HepG2 (cell line): Measurements from ENCODE around the gene TAF6L. TPM values are rescaled to one million over a fixed set of nuclear protein-coding genes. Genes with fewer than 3 reads are reported as not detected.

ENCODE experiments used
- AGO1 ChIP-seq: fragments of 200-400 bp; formaldehyde crosslinking; IDR thresholded peaks from 2 replicates; pipeline ENCODE4 v1.6.1; 2017; ENCODE audit warnings: mild to moderate bottlenecking, low read depth, low read length, moderate library complexity; ENCODE audit not compliant: poor library complexity, severe bottlenecking
- BCL6 ChIP-seq: IDR thresholded peaks from 2 replicates; pipeline ENCODE4 v1.6.1; 2016; ENCODE audit warnings: missing genetic modification reagents, missing compliant biosample characterization
- CENPBD1 ChIP-seq: sonication (generic); formaldehyde crosslinking; IDR thresholded peaks from 2 replicates; pipeline ENCODE4 v1.8.0; 2022; ENCODE audit warnings: missing genetic modification reagents, low read depth, mild to moderate bottlenecking, borderline replicate concordance
- FOXM1 ChIP-seq: sonication (generic); formaldehyde crosslinking; IDR thresholded peaks from 2 replicates; pipeline ENCODE4 v1.5.0; 2020; ENCODE audit warnings: missing genetic modification reagents
- KMT2B ChIP-seq: IDR thresholded peaks from 2 replicates; pipeline ENCODE4 v1.6.1; 2016; ENCODE audit warnings: missing genetic modification reagents, missing compliant biosample characterization
- RAD51 ChIP-seq: fragments of 450-650 bp; IDR thresholded peaks from 2 replicates; pipeline ENCODE4 v1.6.1; 2016; ENCODE audit warnings: borderline replicate concordance
- REPIN1 ChIP-seq: sonication (generic); formaldehyde crosslinking; IDR thresholded peaks from 2 replicates; pipeline ENCODE4 v1.8.0; 2022; ENCODE audit warnings: missing genetic modification reagents, low read depth, mild to moderate bottlenecking, borderline replicate concordance
- RNF219 ChIP-seq: sonication (generic); formaldehyde crosslinking; IDR thresholded peaks from 2 replicates; pipeline ENCODE4 v1.5.0; 2020; ENCODE audit warnings: mild to moderate bottlenecking, missing genetic modification reagents
- SALL1 ChIP-seq: sonication (generic); formaldehyde crosslinking; IDR thresholded peaks from 2 replicates; pipeline ENCODE4 v1.8.0; 2022; ENCODE audit warnings: mild to moderate bottlenecking, missing genetic modification reagents
- ZKSCAN1 ChIP-seq: fragments of 150-350 bp; IDR thresholded peaks from 2 replicates; pipeline ENCODE4 v1.6.1; 2014; ENCODE audit warnings: low read length
- ZNF224 ChIP-seq: sonication (generic); formaldehyde crosslinking; IDR thresholded peaks from 2 replicates; pipeline ENCODE4 v1.5.0; 2020; ENCODE audit warnings: mild to moderate bottlenecking, missing genetic modification reagents
- ZNF225 ChIP-seq: sonication (generic); formaldehyde crosslinking; IDR thresholded peaks from 2 replicates; pipeline ENCODE4 v1.4.0; 2020; ENCODE audit warnings: mild to moderate bottlenecking, missing genetic modification reagents
- ZNF564 ChIP-seq: sonication (generic); formaldehyde crosslinking; IDR thresholded peaks from 2 replicates; pipeline ENCODE4 v1.8.1; 2023; ENCODE audit warnings: mild to moderate bottlenecking, missing genetic modification reagents
- ZNF737 ChIP-seq: sonication (generic); formaldehyde crosslinking; IDR thresholded peaks from 2 replicates; pipeline ENCODE4 v1.5.0; 2020; ENCODE audit warnings: missing genetic modification reagents, mild to moderate bottlenecking, borderline replicate concordance
- ZNF879 ChIP-seq: sonication (generic); formaldehyde crosslinking; IDR thresholded peaks from 2 replicates; pipeline ENCODE4 v1.8.1; 2023; ENCODE audit warnings: missing genetic modification reagents
- ZUFSP ChIP-seq: sonication (generic); formaldehyde crosslinking; IDR thresholded peaks from 2 replicates; pipeline ENCODE4 v1.9.0; 2021; ENCODE audit warnings: missing genetic modification reagents, mild to moderate bottlenecking, borderline replicate concordance
- polyA plus RNA-seq, 8 experiments: library from polyadenylated mRNA; depleted of rRNA in 3 of 8; stranded (reverse) in 7 of 8; unstranded in 1 of 8; fragments of >200 nt; fragmentation: Illumina TruSeq in 4 of 8; extraction: Trizol in 4 of 8; gene quantifications; 2 replicates each; pipeline versions ENCODE4 v1.2.1 to v1.2.3, GENCODE V29; 2011 to 2016; ENCODE audit warnings: low read depth in 4 of 8, missing spikeins in 1 of 8, mixed read lengths in 1 of 8; ENCODE audit not compliant: insufficient read depth in 1 of 8
- total RNA-seq, 5 experiments: library from RNA; depleted of rRNA; stranded (reverse); fragments of >200 nt; fragmentation: Illumina TruSeq; extraction: Trizol; gene quantifications; 2 replicates each; pipeline ENCODE4 v1.2.3, GENCODE V29; 2016; ENCODE audit warnings: low read depth in 1 of 5
- TF ChIP-seq, protein P1 (sequence below): IDR thresholded peaks from 2 replicates; pipeline ENCODE4 v1.4.0; 2020; ENCODE audit warnings: mild to moderate bottlenecking, missing genetic modification reagents
- TF ChIP-seq, protein P2 (sequence below): sonication (generic); formaldehyde crosslinking; IDR thresholded peaks from 2 replicates; pipeline ENCODE4 v1.9.0; 2021; ENCODE audit warnings: missing genetic modification reagents, borderline replicate concordance

The TAF6L gene
- total and polyA plus RNA-seq, 2 of the 13 experiments (the other 11 are each of a cell fraction or from before 2014, with no cell fraction given) = 12.6 to 19.4 TPM

- TF ChIP-seq AGO1 (peak; percentile 96), RNF219 (CRISPR knock-in tag) (no peak), SALL1 (peak; percentile 88), ZNF879 (CRISPR knock-in tag) (peak; percentile 91; the same call in 1 of the 2 replicates), KMT2B (CRISPR knock-in tag) (peak; percentile 87), ZUFSP (CRISPR knock-in tag) (no peak), ZNF225 (CRISPR knock-in tag) (peak; percentile 31; the same call in 1 of the 2 replicates), ZNF737 (CRISPR knock-in tag) (no peak), ZNF564 (CRISPR knock-in tag) (peak; percentile 49; the same call in 1 of the 2 replicates), REPIN1 (CRISPR knock-in tag) (peak; percentile 96), FOXM1 (CRISPR knock-in tag) (no peak), ZKSCAN1 (no peak), ZNF224 (no peak), RAD51 (no peak), CENPBD1 (no peak), BCL6 (peak; percentile 61; the same call in 1 of the 2 replicates)
- TF ChIP-seq, protein P1, sequence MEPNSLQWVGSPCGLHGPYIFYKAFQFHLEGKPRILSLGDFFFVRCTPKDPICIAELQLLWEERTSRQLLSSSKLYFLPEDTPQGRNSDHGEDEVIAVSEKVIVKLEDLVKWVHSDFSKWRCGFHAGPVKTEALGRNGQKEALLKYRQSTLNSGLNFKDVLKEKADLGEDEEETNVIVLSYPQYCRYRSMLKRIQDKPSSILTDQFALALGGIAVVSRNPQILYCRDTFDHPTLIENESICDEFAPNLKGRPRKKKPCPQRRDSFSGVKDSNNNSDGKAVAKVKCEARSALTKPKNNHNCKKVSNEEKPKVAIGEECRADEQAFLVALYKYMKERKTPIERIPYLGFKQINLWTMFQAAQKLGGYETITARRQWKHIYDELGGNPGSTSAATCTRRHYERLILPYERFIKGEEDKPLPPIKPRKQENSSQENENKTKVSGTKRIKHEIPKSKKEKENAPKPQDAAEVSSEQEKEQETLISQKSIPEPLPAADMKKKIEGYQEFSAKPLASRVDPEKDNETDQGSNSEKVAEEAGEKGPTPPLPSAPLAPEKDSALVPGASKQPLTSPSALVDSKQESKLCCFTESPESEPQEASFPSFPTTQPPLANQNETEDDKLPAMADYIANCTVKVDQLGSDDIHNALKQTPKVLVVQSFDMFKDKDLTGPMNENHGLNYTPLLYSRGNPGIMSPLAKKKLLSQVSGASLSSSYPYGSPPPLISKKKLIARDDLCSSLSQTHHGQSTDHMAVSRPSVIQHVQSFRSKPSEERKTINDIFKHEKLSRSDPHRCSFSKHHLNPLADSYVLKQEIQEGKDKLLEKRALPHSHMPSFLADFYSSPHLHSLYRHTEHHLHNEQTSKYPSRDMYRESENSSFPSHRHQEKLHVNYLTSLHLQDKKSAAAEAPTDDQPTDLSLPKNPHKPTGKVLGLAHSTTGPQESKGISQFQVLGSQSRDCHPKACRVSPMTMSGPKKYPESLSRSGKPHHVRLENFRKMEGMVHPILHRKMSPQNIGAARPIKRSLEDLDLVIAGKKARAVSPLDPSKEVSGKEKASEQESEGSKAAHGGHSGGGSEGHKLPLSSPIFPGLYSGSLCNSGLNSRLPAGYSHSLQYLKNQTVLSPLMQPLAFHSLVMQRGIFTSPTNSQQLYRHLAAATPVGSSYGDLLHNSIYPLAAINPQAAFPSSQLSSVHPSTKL = 0 out of 2 replicates have a peak, but pooled peaks have one; percentile 35
- TF ChIP-seq, protein P2, sequence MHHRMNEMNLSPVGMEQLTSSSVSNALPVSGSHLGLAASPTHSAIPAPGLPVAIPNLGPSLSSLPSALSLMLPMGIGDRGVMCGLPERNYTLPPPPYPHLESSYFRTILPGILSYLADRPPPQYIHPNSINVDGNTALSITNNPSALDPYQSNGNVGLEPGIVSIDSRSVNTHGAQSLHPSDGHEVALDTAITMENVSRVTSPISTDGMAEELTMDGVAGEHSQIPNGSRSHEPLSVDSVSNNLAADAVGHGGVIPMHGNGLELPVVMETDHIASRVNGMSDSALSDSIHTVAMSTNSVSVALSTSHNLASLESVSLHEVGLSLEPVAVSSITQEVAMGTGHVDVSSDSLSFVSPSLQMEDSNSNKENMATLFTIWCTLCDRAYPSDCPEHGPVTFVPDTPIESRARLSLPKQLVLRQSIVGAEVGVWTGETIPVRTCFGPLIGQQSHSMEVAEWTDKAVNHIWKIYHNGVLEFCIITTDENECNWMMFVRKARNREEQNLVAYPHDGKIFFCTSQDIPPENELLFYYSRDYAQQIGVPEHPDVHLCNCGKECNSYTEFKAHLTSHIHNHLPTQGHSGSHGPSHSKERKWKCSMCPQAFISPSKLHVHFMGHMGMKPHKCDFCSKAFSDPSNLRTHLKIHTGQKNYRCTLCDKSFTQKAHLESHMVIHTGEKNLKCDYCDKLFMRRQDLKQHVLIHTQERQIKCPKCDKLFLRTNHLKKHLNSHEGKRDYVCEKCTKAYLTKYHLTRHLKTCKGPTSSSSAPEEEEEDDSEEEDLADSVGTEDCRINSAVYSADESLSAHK (CRISPR knock-in tag) = no peak
Observed at GRCh38 chr11:62787005-62787759, 16.0 kb downstream of the TAF6L start, which contains the start of gene TMEM179B (continued).
